Breast epithelium (tissue), 4 donors: ENCODE results near the gene RIC8B. TPM values are rescaled to one million over a fixed set of nuclear protein-coding genes. Genes with fewer than 3 reads are reported as not detected.

Experiments
- DNase-seq, 2 donors: peaks; one replicate each; pipeline ENCODE4 v3.0.0-alpha.2; 2019; ENCODE audit warnings: low spot score in 2 of 2
- H3K27ac ChIP-seq, 2 donors: fragments of 200-600 bp; sonication (generic) in 1 of 2; one replicate each; pipeline ENCODE4 v1.5.1; 2016 to 2019; ENCODE audit warnings: mild to moderate bottlenecking in 1 of 2
- H3K27me3 ChIP-seq, 2 donors: fragments of 200-600 bp; sonication (generic) in 1 of 2; one replicate each; pipeline versions ENCODE4 v1.5.1 to v1.6.0; 2017 to 2019; ENCODE audit warnings: control low read depth in 1 of 2, mild to moderate bottlenecking in 1 of 2
- H3K36me3 ChIP-seq: fragments of 200-600 bp; one replicate; pipeline ENCODE4 v1.5.1; 2019
- H3K4me1 ChIP-seq, 2 donors: fragments of 200-600 bp; sonication (generic); one replicate each; pipeline ENCODE4 v1.5.1; 2016 to 2019; ENCODE audit warnings: control low read depth in 1 of 2
- H3K4me3 ChIP-seq, 3 donors: fragments of 200-600 bp; sonication (generic); 1 replicate in 2 of 3; 2 replicates in 1 of 3; pipeline ENCODE4 v1.5.1; 2016 to 2019; ENCODE audit warnings: mild to moderate bottlenecking in 3 of 3, moderate library complexity in 2 of 3
- H3K9me3 ChIP-seq, 2 donors: fragments of 200-600 bp; sonication (generic) in 1 of 2; one replicate each; pipeline ENCODE4 v1.5.1; 2016 to 2019; ENCODE audit warnings: control low read depth in 1 of 2
- CTCF ChIP-seq, 3 donors: fragments of 450-650 bp; IDR thresholded peaks; one replicate each; pipeline ENCODE4 v1.5.1; 2016 to 2017; ENCODE audit warnings: antibody characterized with exemption in 3 of 3, mild to moderate bottlenecking in 3 of 3, moderate library complexity in 3 of 3
- POLR2A ChIP-seq: fragments of 450-650 bp; IDR thresholded peaks from one replicate; pipeline ENCODE4 v1.6.1; 2016; ENCODE audit warnings: antibody characterized with exemption, mild to moderate bottlenecking, moderate library complexity
- POLR2AphosphoS5 ChIP-seq, 3 donors: sonication (generic); formaldehyde crosslinking; IDR thresholded peaks; one replicate each; pipeline ENCODE4 v1.6.1; 2017; ENCODE audit warnings: antibody characterized with exemption in 3 of 3
- intact Hi-C: fragments of 100-400 bp; cut with DNase I; formaldehyde crosslinking; loops from one replicate; pipeline ENCODE4 v1.15.1; 2023; ENCODE audit warnings: low total_unique reads
- total RNA-seq, 3 donors: library from RNA; depleted of rRNA; stranded (reverse); fragments of >200 nt; gene quantifications; one replicate each; pipeline ENCODE4 v1.1.0, GENCODE V29; 2016

Gene RIC8B
- total RNA-seq, 3 donors from 2014 or later, result 19.0 to 23.9 (median 19.7) TPM

GRCh38 chr12:106741247-106741646 lies 33.2 kb upstream of the RIC8B start:
- H3K27me3 ChIP-seq, result no peaks in the 10 kb centered on the region
- no peak for DNase-seq
- H3K27ac ChIP-seq, result no peak overlapping the region
- H3K9me3 ChIP-seq, result no peaks in the 10 kb centered on the region
- no peaks in the 10 kb centered on the region for H3K36me3 ChIP-seq
- intact Hi-C loops, result no loop called here
- no peak for TF ChIP-seq POLR2AphosphoS5 (IDR thresholded peaks at IDR 0.05)
- TF ChIP-seq POLR2A, result no peak
- no peak for TF ChIP-seq CTCF (IDR thresholded peaks at IDR 0.05)
- H3K4me1 ChIP-seq, result no peaks in the 10 kb centered on the region
- H3K4me3 ChIP-seq, result no peak overlapping the region

GRCh38 chr12:106743270-106743988 lies 31.1 kb upstream of the RIC8B start:
- intact Hi-C loops, result no loop called here
- Histone ChIP-seq H3K9me3 (no peaks in the 10 kb centered on the region), H3K27ac (no peak overlapping the region), H3K36me3 (no peaks in the 10 kb centered on the region), H3K4me1 (no peaks in the 10 kb centered on the region), H3K27me3 (no peaks in the 10 kb centered on the region), H3K4me3 (no peak overlapping the region)
- DNase-seq, result no peak
- TF ChIP-seq CTCF (IDR thresholded peaks at IDR 0.05), result no peak
- TF ChIP-seq POLR2A, result no peak

- Histone ChIP-seq H3K4me3 (no peak overlapping the region), H3K27me3 (no peaks in the 10 kb centered on the region), H3K4me1 (no peaks in the 10 kb centered on the region), H3K9me3 (no peaks in the 10 kb centered on the region), H3K36me3 (no peaks in the 10 kb centered on the region), H3K27ac (no peak overlapping the region)
- intact Hi-C loops, result no loop called here
- no peak for DNase-seq
- TF ChIP-seq POLR2A (no peak), CTCF (IDR thresholded peaks at IDR 0.05) (no peak), POLR2AphosphoS5 (IDR thresholded peaks at IDR 0.05) (no peak)
These were observed 29.9 kb upstream of the RIC8B start for GRCh38 chr12:106744600-106744999.

- no peaks in the 10 kb centered on the region for H3K9me3 ChIP-seq
- TF ChIP-seq POLR2AphosphoS5 (IDR thresholded peaks at IDR 0.05) (no peak), CTCF (IDR thresholded peaks at IDR 0.05) (no peak), POLR2A (no peak)
- no peak overlapping the region for H3K27ac ChIP-seq
- DNase-seq, result no peak
- intact Hi-C loops, result no loop called here
- no peaks in the 10 kb centered on the region for H3K4me1 ChIP-seq
- no peaks in the 10 kb centered on the region for H3K27me3 ChIP-seq
- H3K4me3 ChIP-seq, result no peak overlapping the region
- H3K36me3 ChIP-seq, result no peaks in the 10 kb centered on the region
These were observed 29.2 kb upstream of the RIC8B start for GRCh38 chr12:106745181-106745745.

GRCh38 chr12:106747973-106748436 lies 26.5 kb upstream of the RIC8B start:
- TF ChIP-seq POLR2AphosphoS5 (IDR thresholded peaks at IDR 0.05) (no peak), POLR2A (no peak), CTCF (IDR thresholded peaks at IDR 0.05) (no peak)
- H3K4me3 ChIP-seq, result no peak overlapping the region
- H3K27me3 ChIP-seq, result no peaks in the 10 kb centered on the region
- no peaks in the 10 kb centered on the region for H3K9me3 ChIP-seq
- no peaks in the 10 kb centered on the region for H3K36me3 ChIP-seq
- intact Hi-C loops, result no loop called here
- H3K4me1 ChIP-seq, result no peaks in the 10 kb centered on the region
- DNase-seq, result no peak
- H3K27ac ChIP-seq, result no peak overlapping the region
